Neural cell (in vitro differentiated cells): ENCODE measurements around the gene TNC. TPM values are rescaled to one million over a fixed set of nuclear protein-coding genes. Genes with fewer than 3 reads are reported as not detected.

Experiments
- H2AFZ ChIP-seq: fragments of 200-600, 300-800 bp; sonication (generic), shearing (Covaris generic); 2 replicates; pipeline ENCODE4 v1.6.0; 2014; ENCODE audit warnings: low read depth, mild to moderate bottlenecking, antibody characterized with exemption, low read length, moderate library complexity
- H3F3A ChIP-seq: fragments of 200-600 bp; shearing (Covaris generic); 2 replicates; pipeline ENCODE4 v1.6.1; 2016; ENCODE audit warnings: mild to moderate bottlenecking, moderate library complexity, mixed read lengths, antibody characterized with exemption, low read length; ENCODE audit not compliant: insufficient read depth, poor library complexity, severe bottlenecking
- H3K27ac ChIP-seq: fragments of 200-600, 300-800 bp; sonication (generic), shearing (Covaris generic); 2 replicates; pipeline ENCODE4 v1.5.1; 2014; ENCODE audit warnings: mild to moderate bottlenecking, low read length, moderate library complexity
- H3K27me3 ChIP-seq: fragments of 300-800, 200-600 bp; sonication (generic), shearing (Covaris generic); 2 replicates; pipeline ENCODE4 v1.6.0; 2014; ENCODE audit warnings: mild to moderate bottlenecking, low read depth, low read length, moderate library complexity; ENCODE audit not compliant: insufficient read depth
- H3K36me3 ChIP-seq: fragments of 300-800, 200-600 bp; sonication (generic), shearing (Covaris generic); 2 replicates; pipeline ENCODE4 v1.5.1; 2014; ENCODE audit warnings: mild to moderate bottlenecking, antibody characterized with exemption, low read length, moderate library complexity; ENCODE audit not compliant: insufficient read depth
- H3K4me2 ChIP-seq: fragments of 300-800, 200-600 bp; sonication (generic), shearing (Covaris generic); 2 replicates; pipeline ENCODE4 v1.6.0; 2014; ENCODE audit warnings: mild to moderate bottlenecking, low read length
- H3K4me3 ChIP-seq: fragments of 300-800, 200-600 bp; sonication (generic), shearing (Covaris generic); 2 replicates; pipeline ENCODE4 v1.5.1; 2014; ENCODE audit warnings: mild to moderate bottlenecking, low read length, moderate library complexity
- H3K79me2 ChIP-seq: fragments of 200-600 bp; shearing (Covaris generic); replicated peaks from 2 replicates; pipeline ENCODE4 v1.6.0; 2014; ENCODE audit warnings: mild to moderate bottlenecking, low read length, moderate library complexity; ENCODE audit not compliant: insufficient read depth
- H3K9ac ChIP-seq: fragments of 300-800, 200-600 bp; sonication (generic), shearing (Covaris generic); 2 replicates; pipeline ENCODE4 v1.6.1; 2016; ENCODE audit warnings: mild to moderate bottlenecking, low read length, mixed read lengths
- H3K9me2 ChIP-seq: fragments of 200-600 bp; shearing (Covaris generic); 2 replicates; pipeline ENCODE4 v1.6.1; 2016; ENCODE audit warnings: mild to moderate bottlenecking, low read length, mixed read lengths; ENCODE audit not compliant: insufficient read depth
- H3K9me3 ChIP-seq: fragments of 200-600, 300-800 bp; sonication (generic), shearing (Covaris generic); 2 replicates; pipeline ENCODE4 v1.6.1; 2016; ENCODE audit warnings: mild to moderate bottlenecking, mixed run types, low read length, moderate library complexity, mixed read lengths
- H4K20me1 ChIP-seq: fragments of 200-600 bp; shearing (Covaris generic); 2 replicates; pipeline ENCODE4 v1.6.1; 2016; ENCODE audit warnings: mild to moderate bottlenecking, mixed run types; ENCODE audit not compliant: insufficient read depth
- CTCF ChIP-seq: fragments of 450-650 bp; IDR thresholded peaks from 2 replicates; pipeline ENCODE4 v1.5.1; 2014; ENCODE audit warnings: antibody characterized with exemption, mild to moderate bottlenecking, moderate library complexity; ENCODE audit not compliant: poor library complexity, severe bottlenecking
- EP300 ChIP-seq: fragments of 450-650 bp; conservative IDR thresholded peaks from 2 replicates; pipeline ENCODE4 v1.6.1; 2014; ENCODE audit warnings: antibody characterized with exemption, mild to moderate bottlenecking, moderate library complexity; ENCODE audit not compliant: poor library complexity, severe bottlenecking
- EZH2 ChIP-seq: fragments of 200-600, 300-800 bp; shearing (Covaris generic), sonication (generic); IDR thresholded peaks from 2 replicates; pipeline ENCODE4 v1.6.1; 2014; ENCODE audit warnings: antibody characterized with exemption, low read length, borderline replicate concordance, mild to moderate bottlenecking; ENCODE audit not compliant: insufficient read depth, poor library complexity, severe bottlenecking
- MXI1 ChIP-seq: fragments of 450-650 bp; conservative IDR thresholded peaks from 2 replicates; pipeline ENCODE4 v1.6.1; 2014; ENCODE audit warnings: antibody characterized with exemption, mild to moderate bottlenecking; ENCODE audit not compliant: poor library complexity, severe bottlenecking
- POLR2AphosphoS5 ChIP-seq: IDR thresholded peaks from 2 replicates; pipeline ENCODE4 v1.6.1; 2012
- RAD21 ChIP-seq: fragments of 450-650 bp; conservative IDR thresholded peaks from 2 replicates; pipeline ENCODE4 v1.6.1; 2014; ENCODE audit warnings: antibody characterized with exemption, mild to moderate bottlenecking, moderate library complexity
- SMC3 ChIP-seq: fragments of 450-650 bp; conservative IDR thresholded peaks from 2 replicates; pipeline ENCODE4 v1.6.1; 2014; ENCODE audit warnings: antibody characterized with exemption, mild to moderate bottlenecking, moderate library complexity; ENCODE audit not compliant: poor library complexity
- TAF1 ChIP-seq: IDR thresholded peaks from 2 replicates; pipeline ENCODE4 v1.6.1; 2012; ENCODE audit warnings: low read depth
- polyA plus RNA-seq: library from polyadenylated mRNA; depleted of rRNA; stranded (reverse); fragments of >200 nt; gene quantifications from 2 replicates; pipeline ENCODE4 v1.2.3, GENCODE V29; 2014
- TF ChIP-seq, protein P1 (sequence below): IDR thresholded peaks from 2 replicates; pipeline ENCODE4 v1.6.1; 2012; ENCODE audit warnings: borderline replicate concordance

TNC gene
- polyA plus RNA-seq, 1 donor from 2014 or later = 2.1 TPM

GRCh38 chr9:115116421-115117284, 1.3 kb downstream of the TNC start:
- no peaks in the 10 kb centered on the region for H3K36me3 ChIP-seq
- no peak overlapping the region for H3K4me3 ChIP-seq
- peaks cover 21% of the 10 kb centered on the region for H3K27me3 ChIP-seq
- H3K9me2 ChIP-seq = no peaks in the 10 kb centered on the region
- H3K9ac ChIP-seq = no peak overlapping the region
- no peak overlapping the region for H2AFZ ChIP-seq
- H3K4me2 ChIP-seq = no peak overlapping the region
- H3K79me2 ChIP-seq = no peaks in the 10 kb centered on the region
- H4K20me1 ChIP-seq = no peaks in the 10 kb centered on the region
- no peak overlapping the region for H3K27ac ChIP-seq
- H3K9me3 ChIP-seq = no peaks in the 10 kb centered on the region
- no peaks in the 10 kb centered on the region for H3F3A ChIP-seq
- TF ChIP-seq POLR2AphosphoS5 (no peak), CTCF (no peak), RAD21 (no peak), MXI1 (no peak), TAF1 (no peak), EZH2 (no peak), EP300 (no peak), SMC3 (no peak)
- TF ChIP-seq, protein P1, sequence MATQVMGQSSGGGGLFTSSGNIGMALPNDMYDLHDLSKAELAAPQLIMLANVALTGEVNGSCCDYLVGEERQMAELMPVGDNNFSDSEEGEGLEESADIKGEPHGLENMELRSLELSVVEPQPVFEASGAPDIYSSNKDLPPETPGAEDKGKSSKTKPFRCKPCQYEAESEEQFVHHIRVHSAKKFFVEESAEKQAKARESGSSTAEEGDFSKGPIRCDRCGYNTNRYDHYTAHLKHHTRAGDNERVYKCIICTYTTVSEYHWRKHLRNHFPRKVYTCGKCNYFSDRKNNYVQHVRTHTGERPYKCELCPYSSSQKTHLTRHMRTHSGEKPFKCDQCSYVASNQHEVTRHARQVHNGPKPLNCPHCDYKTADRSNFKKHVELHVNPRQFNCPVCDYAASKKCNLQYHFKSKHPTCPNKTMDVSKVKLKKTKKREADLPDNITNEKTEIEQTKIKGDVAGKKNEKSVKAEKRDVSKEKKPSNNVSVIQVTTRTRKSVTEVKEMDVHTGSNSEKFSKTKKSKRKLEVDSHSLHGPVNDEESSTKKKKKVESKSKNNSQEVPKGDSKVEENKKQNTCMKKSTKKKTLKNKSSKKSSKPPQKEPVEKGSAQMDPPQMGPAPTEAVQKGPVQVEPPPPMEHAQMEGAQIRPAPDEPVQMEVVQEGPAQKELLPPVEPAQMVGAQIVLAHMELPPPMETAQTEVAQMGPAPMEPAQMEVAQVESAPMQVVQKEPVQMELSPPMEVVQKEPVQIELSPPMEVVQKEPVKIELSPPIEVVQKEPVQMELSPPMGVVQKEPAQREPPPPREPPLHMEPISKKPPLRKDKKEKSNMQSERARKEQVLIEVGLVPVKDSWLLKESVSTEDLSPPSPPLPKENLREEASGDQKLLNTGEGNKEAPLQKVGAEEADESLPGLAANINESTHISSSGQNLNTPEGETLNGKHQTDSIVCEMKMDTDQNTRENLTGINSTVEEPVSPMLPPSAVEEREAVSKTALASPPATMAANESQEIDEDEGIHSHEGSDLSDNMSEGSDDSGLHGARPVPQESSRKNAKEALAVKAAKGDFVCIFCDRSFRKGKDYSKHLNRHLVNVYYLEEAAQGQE = no peak

DNA sequence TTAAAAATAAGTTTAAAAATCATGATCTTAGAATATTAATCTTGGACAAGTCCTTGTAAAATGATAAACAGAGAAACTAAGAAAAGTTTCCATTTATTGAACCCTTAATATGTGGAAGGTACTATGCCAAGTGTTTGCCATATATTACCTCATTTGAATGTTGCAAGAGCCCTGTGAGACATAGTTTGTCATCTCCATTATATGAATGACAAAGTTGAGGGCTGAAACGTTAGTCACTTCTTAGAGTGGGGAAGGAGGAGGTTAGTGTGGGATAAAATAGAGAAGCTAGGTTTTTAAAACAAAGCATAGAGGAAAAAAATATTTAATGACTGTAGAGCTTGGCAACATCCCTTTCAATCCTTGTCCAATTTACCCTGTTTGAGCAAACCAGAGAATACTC, 2.0 kb downstream of the TNC start:
- Histone ChIP-seq H3K9ac (no peak overlapping the region), H3K27ac (no peak overlapping the region), H3F3A (no peaks in the 10 kb centered on the region), H3K9me2 (no peaks in the 10 kb centered on the region), H3K4me2 (no peak overlapping the region), H3K4me3 (no peak overlapping the region), H3K9me3 (no peaks in the 10 kb centered on the region), H4K20me1 (no peaks in the 10 kb centered on the region), H3K36me3 (no peaks in the 10 kb centered on the region), H2AFZ (no peak overlapping the region), H3K27me3 (peaks cover 21% of the 10 kb centered on the region), H3K79me2 (no peaks in the 10 kb centered on the region)
- TF ChIP-seq EZH2 (no peak), EP300 (no peak), SMC3 (no peak), CTCF (no peak), TAF1 (no peak), MXI1 (no peak), POLR2AphosphoS5 (no peak), RAD21 (no peak)
- TF ChIP-seq, protein P1 = no peak
